HG03097 (cell line): Measurements from ENCODE around the gene RAB6B.

ENCODE experiments used
- ATAC-seq: cut with Tn5 transposase; IDR thresholded peaks from one replicate; pipeline ENCODE4 v1.9.1; 2021; ENCODE audit not compliant: unreplicated experiment, low FRiP score

RAB6B gene

GRCh38 chr3:133777807-133778568 lies 117.7 kb downstream of the RAB6B start:
- no peak for ATAC-seq

GRCh38 chr3:133776794-133777438 lies 118.8 kb downstream of the RAB6B start:
- no peak for ATAC-seq

GRCh38 chr3:133775835-133776234 lies 119.8 kb downstream of the RAB6B start:
- no peak for ATAC-seq

GRCh38 chr3:133775309-133775708 lies 120.4 kb downstream of the RAB6B start:
- ATAC-seq = no peak
